ENCODE results near the gene ATG101. TPM values are rescaled to one million over a fixed set of nuclear protein-coding genes. Genes with fewer than 3 reads are reported as not detected.
"Not testable (repeated sequence)": the region's sequence is repeated elsewhere in the genome, so short reads cannot be mapped to it uniquely, and the experiment has no call there.

ATG101 gene
- total and polyA plus RNA-seq, 2 of the 8 experiments (the other 6 are each of a cell fraction or from before 2014, with no cell fraction given): 49.8 to 55.9 TPM

DNA sequence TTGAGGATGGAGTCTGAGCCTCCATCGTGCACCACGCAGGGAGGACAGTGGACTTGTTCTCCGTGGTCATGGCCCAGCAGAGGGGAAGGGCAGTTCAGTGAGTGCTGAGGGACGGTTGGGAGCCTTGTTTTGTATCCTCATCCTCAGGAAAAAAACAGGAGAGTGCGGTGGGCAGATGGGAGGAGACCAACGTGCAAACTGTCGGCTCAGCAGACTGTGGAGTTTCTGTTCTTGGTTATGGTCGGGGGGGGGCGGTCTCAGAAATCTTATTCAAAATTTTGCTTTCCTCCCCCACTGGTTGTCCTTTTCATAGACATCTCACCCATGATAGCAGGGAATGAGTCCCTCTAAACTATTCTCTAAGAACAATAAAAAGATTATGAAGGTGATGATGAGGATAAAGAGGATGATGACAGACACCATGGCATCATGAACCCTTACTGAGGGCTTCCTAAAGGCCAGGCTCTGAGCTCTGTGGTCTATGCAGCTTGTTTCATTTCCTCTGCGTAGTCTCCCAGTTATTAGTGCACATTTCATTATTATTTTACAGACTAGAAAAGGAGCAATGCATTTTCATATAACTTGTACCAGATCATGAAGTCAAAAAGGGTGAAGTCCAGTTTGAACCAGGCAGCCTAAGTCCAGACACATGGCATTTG lies 34.8 kb downstream of the ATG101 start:
- H3K27ac ChIP-seq (ENCODE audit: low read depth, low read length); H3K9ac ChIP-seq (replicated peaks in 1 of 4; ENCODE audit: extremely low read depth in 1 of 4, low read depth in 3 of 4, low read length in 3 of 4); H3K14ac ChIP-seq (ENCODE audit: insufficient read length); H2AK5ac ChIP-seq (ENCODE audit: low read depth, low read length); H2BK120ac ChIP-seq (replicated peaks; ENCODE audit: low read depth, low read length); H3K36me3 ChIP-seq (ENCODE audit: control insufficient read depth in 2 of 4, insufficient read depth in 4 of 4, low read length in 3 of 4); H3K56ac ChIP-seq (replicated peaks; ENCODE audit: insufficient read length, low read depth, low read length); H3K23me2 ChIP-seq (ENCODE audit: low read depth, low read length); POLR2A ChIA-PET (ENCODE audit: partially characterized antibody); H2BK15ac ChIP-seq (ENCODE audit: low read length); H2BK5ac ChIP-seq (ENCODE audit: low read depth, low read length); H3K79me1 ChIP-seq (ENCODE audit: low read depth, low read length); H4K20me1 ChIP-seq (replicated peaks in 1 of 2; ENCODE audit: control insufficient read depth in 1 of 2, insufficient read depth in 2 of 2, low read length in 2 of 2); H4K91ac ChIP-seq (replicated peaks; ENCODE audit: insufficient read length, low read length); H2AFZ ChIP-seq (ENCODE audit: low read length); H2BK20ac ChIP-seq (ENCODE audit: low read length); H3K4ac ChIP-seq (replicated peaks; ENCODE audit: insufficient read length, low read depth, low read length); H4K8ac ChIP-seq (ENCODE audit: extremely low read depth, insufficient read depth, low read length); H3K27me3 ChIP-seq (replicated peaks in 1 of 4; ENCODE audit: control insufficient read depth in 3 of 4, extremely low read depth in 1 of 4, insufficient read depth in 3 of 4, low read length in 3 of 4); H3K9me3 ChIP-seq (ENCODE audit: insufficient read depth in 2 of 2, low read depth in 1 of 2, low read length in 1 of 2); DNase-seq (ENCODE audit: low read depth in 1 of 2, low spot score in 2 of 2); H2BK12ac ChIP-seq (ENCODE audit: low read depth, low read length); H3K4me3 ChIP-seq (ENCODE audit: extremely low read depth in 1 of 4, insufficient read depth in 2 of 4, low read depth in 3 of 4, low read length in 4 of 4); H3K23ac ChIP-seq (ENCODE audit: insufficient read length); H3K79me2 ChIP-seq (ENCODE audit: control insufficient read depth in 1 of 2, insufficient read depth in 2 of 2, low read length in 2 of 2); FAIRE-seq; H3K4me2 ChIP-seq (ENCODE audit: insufficient read depth in 1 of 2, low read depth in 2 of 2, low read length in 2 of 2); H4K5ac ChIP-seq (ENCODE audit: insufficient read length, low read depth, low read length); H3K18ac ChIP-seq (ENCODE audit: extremely low read depth, low read length); H3K4me1 ChIP-seq (replicated peaks in 1 of 4; ENCODE audit: control insufficient read depth in 3 of 4, insufficient read depth in 4 of 4, low read length in 3 of 4): not testable (repeated sequence)
- CTCF ChIA-PET (ENCODE audit: partially characterized antibody): interaction anchor here (0.9 to 2.0 kb wide), 3 partner anchors 34 to 173 kb away, joined by 3 to 5 read pairs (median 3); no protein-coding TSS in a partner anchor
- WGBS, 2 experiments (ENCODE audit: extremely low coverage in 1 of 2, insufficient coverage in 1 of 2, insufficient read length in 1 of 2, insufficient replicate concordance in 2 of 2, low coverage in 1 of 2, low lambda C conversion rate in 2 of 2, missing lambda C conversion rate in 1 of 2): 78% methylated on average over 10 of the region's 10 CpGs; no CpG with 5 or more reads in 1 of the 2 experiments

Measured in H1 (cell line).